ENCODE measurements around the gene PRDM16. TPM values are rescaled to one million over a fixed set of nuclear protein-coding genes. Genes with fewer than 3 reads are reported as not detected.

Gene PRDM16
- total RNA-seq, 1 donor from 2014 or later, result 18.3 TPM

GRCh38 chr1:3227893-3228292 is 158.9 kb downstream of the PRDM16 start:
- H3K4me1 Mint-ChIP-seq (ENCODE audit: low read depth), result no peaks in the 10 kb centered on the region
- H3K9me3 Mint-ChIP-seq (ENCODE audit: low read depth), result no peaks in the 10 kb centered on the region

GRCh38 chr1:3229081-3229725 is 160.2 kb downstream of the PRDM16 start:
- no peak for DNase-seq (ENCODE audit: low spot score)
- H3K27ac Mint-ChIP-seq (ENCODE audit: unreplicated experiment), result no peak overlapping the region
- peaks cover 26% of the 10 kb centered on the region for H3K27me3 Mint-ChIP-seq (ENCODE audit: low read depth)
- H3K4me1 Mint-ChIP-seq (ENCODE audit: low read depth), result no peaks in the 10 kb centered on the region
- no peak for TF ChIP-seq CTCF (IDR thresholded peaks at IDR 0.05)
- no peaks in the 10 kb centered on the region for H3K9me3 Mint-ChIP-seq (ENCODE audit: low read depth)
- H3K4me3 Mint-ChIP-seq (ENCODE audit: unreplicated experiment), result no peak overlapping the region
- H3K36me3 Mint-ChIP-seq (ENCODE audit: low read depth), result peaks cover 10% of the 10 kb centered on the region

More at GRCh38 chr1:3227893-3228292, 158.9 kb downstream of the PRDM16 start:
- H3K27ac Mint-ChIP-seq (ENCODE audit: unreplicated experiment), result no peak overlapping the region
- TF ChIP-seq CTCF (IDR thresholded peaks at IDR 0.05), result no peak
- DNase-seq (ENCODE audit: low spot score), result no peak
- peaks cover 10% of the 10 kb centered on the region for H3K36me3 Mint-ChIP-seq (ENCODE audit: low read depth)
- peaks cover 29% of the 10 kb centered on the region for H3K27me3 Mint-ChIP-seq (ENCODE audit: low read depth)
- no peak overlapping the region for H3K4me3 Mint-ChIP-seq (ENCODE audit: unreplicated experiment)

GRCh38 chr1:3230553-3230952 is 161.6 kb downstream of the PRDM16 start:
- TF ChIP-seq CTCF (IDR thresholded peaks at IDR 0.05), result no peak
- Mint-ChIP-seq H3K27ac (ENCODE audit: unreplicated experiment) (no peak overlapping the region), H3K9me3 (ENCODE audit: low read depth) (no peaks in the 10 kb centered on the region), H3K4me3 (ENCODE audit: unreplicated experiment) (no peak overlapping the region), H3K27me3 (ENCODE audit: low read depth) (peaks cover 17% of the 10 kb centered on the region), H3K36me3 (ENCODE audit: low read depth) (peaks cover 5% of the 10 kb centered on the region), H3K4me1 (ENCODE audit: low read depth) (no peaks in the 10 kb centered on the region)
- no peak for DNase-seq (ENCODE audit: low spot score)

- Mint-ChIP-seq H3K36me3 (ENCODE audit: low read depth) (peaks cover 5% of the 10 kb centered on the region), H3K4me1 (ENCODE audit: low read depth) (no peaks in the 10 kb centered on the region), H3K9me3 (ENCODE audit: low read depth) (no peaks in the 10 kb centered on the region), H3K27ac (ENCODE audit: unreplicated experiment) (no peak overlapping the region), H3K27me3 (ENCODE audit: low read depth) (peaks cover 16% of the 10 kb centered on the region), H3K4me3 (ENCODE audit: unreplicated experiment) (no peak overlapping the region)
- no peak for DNase-seq (ENCODE audit: low spot score)
- TF ChIP-seq CTCF (IDR thresholded peaks at IDR 0.05), result no peak
Measured at GRCh38 chr1:3231245-3231644, 162.2 kb downstream of the PRDM16 start.

GRCh38 chr1:3231826-3232225 is 162.8 kb downstream of the PRDM16 start:
- Mint-ChIP-seq H3K27ac (ENCODE audit: unreplicated experiment) (no peak overlapping the region), H3K4me3 (ENCODE audit: unreplicated experiment) (no peak overlapping the region), H3K9me3 (ENCODE audit: low read depth) (no peaks in the 10 kb centered on the region), H3K27me3 (ENCODE audit: low read depth) (peaks cover 15% of the 10 kb centered on the region), H3K36me3 (ENCODE audit: low read depth) (peaks cover 5% of the 10 kb centered on the region), H3K4me1 (ENCODE audit: low read depth) (no peaks in the 10 kb centered on the region)
- no peak for TF ChIP-seq CTCF (IDR thresholded peaks at IDR 0.05)
- no peak for DNase-seq (ENCODE audit: low spot score)
